ENCODE measurements around the gene MAFF.

DNA sequence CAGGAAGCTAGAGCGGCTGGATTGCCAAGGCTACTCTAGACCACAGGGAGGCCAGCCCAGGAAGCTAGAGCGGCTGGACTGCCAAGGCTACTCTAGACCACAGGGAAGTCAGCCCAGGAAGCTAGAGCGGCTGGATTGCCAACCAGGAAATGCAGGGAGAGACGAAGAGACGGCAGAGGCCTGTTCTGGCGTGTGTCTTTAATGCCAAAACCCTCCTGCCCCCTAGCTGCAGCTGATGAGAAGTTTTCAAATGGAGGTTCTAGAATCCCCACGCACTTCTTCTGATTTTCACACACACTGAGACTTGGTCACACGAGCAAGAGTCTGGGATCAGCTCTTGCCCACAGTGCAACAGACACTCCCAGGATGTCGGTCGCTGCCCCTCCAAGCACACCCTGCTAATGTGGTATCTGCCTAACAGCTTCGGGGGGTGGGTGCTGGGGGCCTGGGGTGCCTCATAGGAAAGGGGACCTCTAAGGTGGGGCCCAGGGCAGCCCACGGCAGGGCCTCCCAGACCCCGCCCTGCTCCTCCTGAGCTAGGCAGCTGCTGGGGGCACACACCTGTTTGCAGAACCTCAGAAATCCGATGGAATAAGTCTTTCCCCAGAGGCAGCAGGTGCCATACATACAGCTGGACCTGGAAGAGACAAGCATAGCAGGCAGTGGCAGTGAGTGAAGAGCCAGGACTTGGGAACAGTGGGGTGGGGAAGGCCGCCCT, 28.5 kb downstream of the MAFF start:
- TF ChIP-seq EZH2 (IDR thresholded peaks at IDR 0.05; ENCODE audit: low read length, missing control alignments) = no peak
- TF ChIP-seq, protein P1, sequence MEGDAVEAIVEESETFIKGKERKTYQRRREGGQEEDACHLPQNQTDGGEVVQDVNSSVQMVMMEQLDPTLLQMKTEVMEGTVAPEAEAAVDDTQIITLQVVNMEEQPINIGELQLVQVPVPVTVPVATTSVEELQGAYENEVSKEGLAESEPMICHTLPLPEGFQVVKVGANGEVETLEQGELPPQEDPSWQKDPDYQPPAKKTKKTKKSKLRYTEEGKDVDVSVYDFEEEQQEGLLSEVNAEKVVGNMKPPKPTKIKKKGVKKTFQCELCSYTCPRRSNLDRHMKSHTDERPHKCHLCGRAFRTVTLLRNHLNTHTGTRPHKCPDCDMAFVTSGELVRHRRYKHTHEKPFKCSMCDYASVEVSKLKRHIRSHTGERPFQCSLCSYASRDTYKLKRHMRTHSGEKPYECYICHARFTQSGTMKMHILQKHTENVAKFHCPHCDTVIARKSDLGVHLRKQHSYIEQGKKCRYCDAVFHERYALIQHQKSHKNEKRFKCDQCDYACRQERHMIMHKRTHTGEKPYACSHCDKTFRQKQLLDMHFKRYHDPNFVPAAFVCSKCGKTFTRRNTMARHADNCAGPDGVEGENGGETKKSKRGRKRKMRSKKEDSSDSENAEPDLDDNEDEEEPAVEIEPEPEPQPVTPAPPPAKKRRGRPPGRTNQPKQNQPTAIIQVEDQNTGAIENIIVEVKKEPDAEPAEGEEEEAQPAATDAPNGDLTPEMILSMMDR (conservative IDR thresholded peaks at IDR 0.05 in 1 of 2, IDR thresholded peaks at IDR 0.05 in 1 of 2; ENCODE audit: low read depth in 1 of 2, low read length in 2 of 2) = peak in 1 of 2 donors; percentile 32

All from fibroblast of lung (primary cell).